GM18861 (cell line): ENCODE results near the gene HOXA2.

ENCODE experiments used
- ATAC-seq: cut with Tn5 transposase; IDR thresholded peaks from one replicate; pipeline ENCODE4 v1.9.1; 2021; ENCODE audit not compliant: unreplicated experiment

Gene HOXA2

GRCh38 chr7:27112955-27113949 is 10.8 kb upstream of the HOXA2 start:
- no peak for ATAC-seq

- no peak for ATAC-seq
These were observed 9.9 kb upstream of the HOXA2 start for GRCh38 chr7:27112361-27112760.

GRCh38 chr7:27111751-27112277 is 9.3 kb upstream of the HOXA2 start:
- no peak for ATAC-seq

GRCh38 chr7:27111042-27111750 is 8.7 kb upstream of the HOXA2 start:
- no peak for ATAC-seq

DNA sequence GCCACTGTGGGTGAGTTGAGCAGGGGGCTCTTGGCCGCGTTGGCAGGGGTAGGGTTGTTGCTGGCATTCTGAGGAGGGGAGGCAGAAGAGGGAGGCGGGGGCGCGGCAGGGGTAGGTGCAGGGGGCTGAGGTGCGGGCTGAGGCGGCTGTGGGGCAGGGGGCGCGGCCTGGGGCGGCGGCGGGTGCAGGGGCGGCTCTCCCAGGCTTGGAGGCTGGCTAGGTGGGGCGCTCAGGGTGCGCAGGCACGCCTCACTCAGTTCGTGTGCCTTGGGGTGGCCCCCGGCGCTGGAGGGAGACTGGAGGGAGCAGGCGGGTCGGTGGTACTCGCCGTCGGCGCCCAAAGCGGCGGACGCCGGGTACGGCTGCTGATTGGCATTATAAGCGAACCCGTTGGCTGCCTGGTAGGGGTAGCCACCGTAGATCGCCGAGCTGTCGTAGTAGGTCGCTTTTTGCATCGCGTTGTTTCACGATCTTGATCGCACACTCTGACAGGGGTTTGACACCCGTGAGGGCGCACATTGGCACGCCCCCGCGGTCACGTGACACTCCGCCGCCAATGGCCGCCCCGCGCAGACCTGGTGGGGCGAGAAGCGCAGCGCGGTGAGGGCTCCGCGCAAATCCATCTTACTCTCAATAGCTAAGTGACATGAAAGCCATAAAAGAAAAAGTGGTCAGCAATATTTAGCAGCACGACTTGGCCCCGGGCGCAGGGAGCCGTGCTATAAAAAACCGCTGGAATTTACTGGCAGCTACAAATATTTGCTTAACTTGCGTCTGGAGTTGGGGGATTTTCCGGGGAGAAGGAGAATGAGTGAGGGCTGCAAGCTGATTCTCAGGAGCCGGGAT is 7.9 kb upstream of the HOXA2 start:
- ATAC-seq = no peak

- ATAC-seq = no peak
These were observed 7.1 kb upstream of the HOXA2 start for GRCh38 chr7:27109466-27110185.

DNA sequence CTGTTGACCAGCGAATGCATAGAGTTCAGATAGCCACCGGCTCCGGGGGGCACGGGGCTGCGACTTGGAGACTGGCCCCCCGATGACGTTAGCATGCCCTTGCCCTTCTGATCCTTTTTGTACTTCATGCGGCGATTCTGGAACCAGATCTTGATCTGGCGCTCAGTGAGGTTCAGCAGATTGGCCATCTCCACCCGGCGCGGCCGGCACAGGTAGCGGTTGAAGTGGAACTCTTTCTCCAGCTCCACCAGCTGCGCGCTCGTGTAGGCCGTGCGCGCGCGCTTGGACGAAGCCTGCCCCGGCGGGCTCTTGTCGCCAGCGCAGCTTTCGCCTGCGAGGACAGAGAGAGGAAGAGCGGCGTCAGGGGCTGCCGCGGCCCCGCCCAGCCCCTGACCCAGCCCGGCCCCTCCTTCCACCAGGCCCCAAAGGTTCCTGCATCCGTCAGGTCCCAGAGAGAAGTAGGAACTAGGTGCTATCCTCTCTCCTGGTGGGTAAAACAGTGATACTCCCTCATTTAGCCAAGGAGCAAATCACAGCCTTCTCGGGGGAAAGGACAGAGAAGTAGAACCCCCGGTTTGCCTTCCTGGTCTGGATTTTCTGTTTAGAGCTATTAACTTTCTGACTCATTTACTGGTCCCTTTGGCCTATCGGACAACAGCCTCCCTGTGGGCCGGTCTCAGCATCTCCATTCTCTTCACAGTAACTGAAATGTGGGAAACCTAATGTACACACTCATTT is 6.1 kb upstream of the HOXA2 start:
- no peak for ATAC-seq

DNA sequence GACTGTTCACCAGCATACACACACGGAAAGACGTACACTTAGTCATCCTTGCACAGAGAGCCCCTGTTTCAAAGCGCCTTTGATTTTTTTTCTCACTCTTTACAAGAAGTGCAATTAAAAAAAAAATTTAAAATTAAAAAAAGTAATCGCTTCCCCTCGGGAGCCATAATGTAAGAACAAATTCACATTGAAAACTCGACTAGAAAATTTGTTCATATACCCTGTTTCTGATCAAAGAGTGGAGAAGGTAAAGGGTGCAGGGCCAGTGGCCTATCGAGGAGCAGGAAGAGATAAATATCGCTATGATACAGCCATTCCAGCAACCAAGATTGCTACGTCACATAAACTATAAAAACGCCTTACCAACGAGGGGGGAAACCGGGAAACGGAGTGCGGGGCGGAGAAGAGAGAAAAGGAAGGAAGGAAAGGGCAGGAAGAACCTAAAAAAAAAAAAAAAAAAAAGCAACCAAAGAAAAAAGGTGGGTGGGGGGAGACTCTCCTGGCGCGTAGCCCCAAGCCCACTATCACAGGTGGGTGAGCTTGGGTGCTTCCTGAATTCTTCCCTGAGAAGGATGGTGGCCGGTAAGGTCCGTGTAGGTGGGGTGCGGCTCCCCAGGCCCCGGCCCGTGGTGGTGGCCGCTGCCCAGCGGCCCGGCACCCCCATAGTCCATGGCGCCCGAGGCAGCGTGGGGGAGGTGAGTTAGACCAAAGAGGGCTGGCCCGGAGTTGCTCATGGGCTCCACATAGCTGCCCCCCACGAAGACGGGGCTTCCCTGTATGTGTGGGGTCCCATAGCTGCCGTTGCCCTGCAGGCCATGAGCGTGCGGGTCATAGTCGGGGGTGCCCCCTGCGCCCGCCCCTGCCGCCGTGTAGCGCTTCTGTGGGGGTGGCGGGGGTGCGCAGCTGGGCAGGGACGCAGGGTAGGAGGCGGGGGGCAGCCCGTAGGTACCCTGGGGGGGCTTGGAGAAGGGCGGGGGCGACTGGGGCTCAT is 5.2 kb upstream of the HOXA2 start:
- ATAC-seq = no peak

- no peak for ATAC-seq
These were observed 4.4 kb upstream of the HOXA2 start for GRCh38 chr7:27106901-27107240.

GRCh38 chr7:27106181-27106900 is 3.9 kb upstream of the HOXA2 start:
- ATAC-seq = no peak

DNA sequence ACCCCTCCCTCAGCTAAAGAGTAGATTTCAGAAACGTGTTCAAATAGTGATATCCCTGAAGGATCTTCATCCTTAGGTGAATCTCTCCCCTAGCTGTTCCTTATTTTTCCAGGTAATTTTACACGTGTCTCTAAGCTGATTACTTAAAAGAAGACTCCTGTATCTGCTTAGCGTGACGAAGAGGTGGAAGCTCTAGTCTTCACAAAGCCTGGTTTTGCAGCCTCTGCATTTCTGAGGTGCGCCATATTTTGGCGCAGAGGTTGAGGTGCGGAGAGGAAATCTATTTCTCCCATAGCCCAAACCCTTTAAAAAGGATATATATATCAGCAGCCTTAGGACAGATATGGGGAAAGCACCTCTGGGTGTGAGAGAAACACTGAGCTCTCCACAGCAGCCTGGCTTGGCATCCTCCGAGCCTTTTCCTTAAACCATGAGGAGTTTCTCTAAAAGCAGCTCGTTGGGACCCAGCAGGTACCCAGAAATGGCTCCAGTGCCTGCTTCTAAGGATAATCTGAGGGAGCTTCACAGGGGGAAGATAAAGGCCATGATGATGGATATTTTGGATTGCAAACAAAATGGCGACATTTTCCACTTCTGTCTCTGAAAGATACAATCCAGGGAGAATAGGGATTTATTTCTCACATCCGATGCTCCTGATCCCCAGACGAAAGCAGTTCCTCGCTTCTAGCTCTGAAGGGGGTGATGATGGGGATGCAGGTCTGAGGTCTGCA is 3.0 kb upstream of the HOXA2 start:
- ATAC-seq = no peak

GRCh38 chr7:27104341-27105058 is 2.0 kb upstream of the HOXA2 start:
- ATAC-seq = no peak

DNA sequence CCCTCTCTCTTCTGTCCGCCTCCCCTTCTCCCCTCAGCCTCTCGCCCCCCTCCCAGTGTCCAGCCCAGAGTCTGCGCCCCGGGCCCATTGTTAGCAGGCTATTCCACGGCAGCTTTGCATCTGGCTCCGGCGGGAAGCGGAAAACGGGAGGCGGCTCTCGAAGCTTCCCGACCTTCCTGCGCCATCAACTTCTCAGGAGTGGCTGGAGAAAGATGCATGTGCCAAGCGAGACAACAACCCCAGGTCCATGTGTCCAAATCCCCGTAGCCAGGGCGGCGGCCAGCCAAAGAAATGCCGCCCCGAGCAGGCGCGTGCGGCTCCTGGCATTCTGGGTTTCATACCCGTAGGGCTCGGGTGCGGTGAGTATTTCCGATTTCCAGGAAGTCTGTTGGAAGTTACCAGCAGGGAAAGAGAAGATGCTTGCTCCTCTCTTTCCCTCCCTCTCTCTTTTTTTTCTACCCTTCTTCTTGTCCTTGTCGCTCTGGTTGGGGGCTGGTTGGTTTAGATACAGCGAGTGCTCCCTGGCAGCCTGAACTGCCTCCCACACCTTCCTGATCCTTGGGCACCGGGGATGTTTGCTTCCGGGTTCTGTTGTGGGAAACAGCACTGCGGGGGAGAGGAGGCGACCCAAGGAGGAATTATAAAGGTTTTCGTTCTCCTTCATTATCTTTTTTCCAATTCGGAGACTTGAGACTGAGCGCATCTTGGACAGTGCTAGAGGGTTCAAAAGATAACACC is 1.2 kb upstream of the HOXA2 start:
- no peak for ATAC-seq

DNA sequence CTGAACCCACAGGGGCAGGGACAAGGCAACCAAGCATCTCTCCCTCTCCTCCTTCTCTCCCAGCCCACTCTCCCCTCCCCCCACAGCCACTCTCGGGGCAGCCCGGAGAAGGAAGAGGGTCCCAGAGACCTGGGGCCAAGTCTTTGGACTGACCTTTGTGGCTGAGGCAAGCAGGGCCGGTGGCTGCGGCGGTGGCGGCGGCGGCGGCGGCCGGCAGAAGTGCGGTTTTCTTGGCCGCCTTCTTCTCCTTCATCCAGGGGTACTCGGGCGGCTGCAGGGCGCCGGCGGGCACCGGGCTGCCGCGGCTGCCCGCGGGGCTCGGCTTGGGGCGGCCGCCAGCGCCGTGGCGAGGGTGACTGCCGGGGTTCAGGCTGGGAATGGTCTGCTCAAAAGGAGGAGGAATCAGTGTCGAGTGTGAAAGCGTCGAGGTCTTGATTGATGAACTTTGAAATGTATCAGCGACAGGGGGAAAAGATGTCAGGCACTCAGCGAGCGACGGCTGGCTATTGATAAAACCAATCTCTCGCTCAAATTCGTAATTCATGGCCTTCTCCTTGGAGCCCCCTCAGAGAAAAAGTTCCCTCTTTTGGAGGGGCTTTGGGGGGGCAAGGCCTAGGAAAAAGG is 414 bp downstream of the HOXA2 start:
- ATAC-seq = no peak

- no peak for ATAC-seq
These were observed 1.1 kb downstream of the HOXA2 start for GRCh38 chr7:27101171-27101956.
